ENCODE data around the gene TMEM238L. TPM values are rescaled to one million over a fixed set of nuclear protein-coding genes. Genes with fewer than 3 reads are reported as not detected.
A peak's percentile ranks its signal among the peaks of the same experiment; 100 is the strongest.

TMEM238L gene
- total and polyA plus RNA-seq, 2 of the 13 experiments (the other 11 are each of a cell fraction or from before 2014, with no cell fraction given) = not detected

DNA sequence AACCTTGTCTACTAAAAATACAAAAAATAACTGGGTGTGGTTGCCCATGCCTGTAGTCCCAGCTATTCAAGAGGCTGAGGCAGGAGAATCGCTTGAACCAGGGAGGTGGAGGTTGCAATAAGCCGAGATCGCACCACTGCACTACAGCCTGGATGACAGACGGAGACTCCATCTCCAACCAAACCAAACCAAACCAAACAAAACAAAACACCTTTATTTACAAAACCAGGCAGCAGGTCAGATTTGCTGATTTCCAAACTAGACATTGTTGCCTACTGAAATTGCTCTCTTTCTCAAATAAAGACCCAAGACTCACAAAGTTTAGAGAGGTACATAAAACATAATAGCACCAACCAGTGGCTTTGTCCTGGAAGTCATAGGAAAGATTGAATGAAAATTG lies 5.7 kb upstream of the TMEM238L start (continued):
- no peak for TF ChIP-seq KLF13 (CRISPR knock-in tag; IDR thresholded peaks at IDR 0.05)
- TF ChIP-seq U2AF1 (optimal IDR thresholded peaks at IDR 0.05; ENCODE audit: low read depth, low read length) = no peak
- TF ChIP-seq SRSF4 (IDR thresholded peaks at IDR 0.05; ENCODE audit: low read depth, low read length, poor library complexity, severe bottlenecking) = no peak
- no peak for TF ChIP-seq CSRNP2 (CRISPR knock-in tag; conservative IDR thresholded peaks at IDR 0.05; ENCODE audit: low read depth)
- no peak for TF ChIP-seq ZNF547 (CRISPR knock-in tag; IDR thresholded peaks at IDR 0.05)

- Histone ChIP-seq H2AFZ (ENCODE audit: low read length) (no peak overlapping the region), H3K36me3 (replicated peaks in 1 of 2; ENCODE audit: control insufficient read depth in 1 of 2, insufficient read depth in 2 of 2, low read length in 2 of 2) (no peaks in the 10 kb centered on the region), H3K79me2 (ENCODE audit: insufficient read depth, low read length) (no peaks in the 10 kb centered on the region), H3K9ac (ENCODE audit: insufficient read depth, low read depth, low read length) (no peak overlapping the region), H3K9me3 (ENCODE audit: low read length) (no peaks in the 10 kb centered on the region), H3K4me2 (ENCODE audit: low read depth, low read length) (no peak overlapping the region), H3K4me1 (ENCODE audit: insufficient read depth, low read length) (no peaks in the 10 kb centered on the region), H4K20me1 (ENCODE audit: insufficient read depth, low read length) (no peaks in the 10 kb centered on the region), H3K27me3 (ENCODE audit: control insufficient read depth in 1 of 2, insufficient read depth in 2 of 2, low read length in 2 of 2) (no peaks in the 10 kb centered on the region), H3K4me3 (replicated peaks in 1 of 3; ENCODE audit: insufficient read depth in 1 of 3, low read depth in 2 of 3, low read length in 3 of 3) (no peak overlapping the region), H3K27ac (ENCODE audit: extremely low read length, insufficient read depth, low read length) (no peak overlapping the region)
- no peak for DNase-seq (ENCODE audit: low spot score)
- ATAC-seq = no peak
- BruUV-seq (replicated peaks) = no TSS peak
- FAIRE-seq = no peak
- POLR2A ChIA-PET = no interaction called here
- in situ Hi-C loops (cut with HindIII; ENCODE audit: extremely low pct_ligation_motif_present, low pct_unique_long_range_greater_than_20kb) = no loop called here
- CTCF ChIA-PET (ENCODE audit: low intra/inter-chr PET ratio, low total read pairs) = no interaction called here
- WGBS (ENCODE audit: low lambda C conversion rate) = 51% methylated on average over 5 of the region's 7 CpGs
- intact Hi-C loops (cut with micrococcal nuclease; ENCODE audit: unreplicated experiment) = no loop called here
- 0 out of 2 replicates have a peak, but pooled peaks have one; percentile 12 for TF ChIP-seq ZMYM3 (CRISPR knock-in tag; IDR thresholded peaks at IDR 0.05)
- TF ChIP-seq CENPT (CRISPR knock-in tag; IDR thresholded peaks at IDR 0.05; ENCODE audit: low read depth) = no peak
- TF ChIP-seq NFATC3 (CRISPR knock-in tag; IDR thresholded peaks at IDR 0.05) = no peak
- no peak for TF ChIP-seq TFAP4 (IDR thresholded peaks at IDR 0.05; ENCODE audit: borderline replicate concordance, low read depth)
- TF ChIP-seq, protein P1, sequence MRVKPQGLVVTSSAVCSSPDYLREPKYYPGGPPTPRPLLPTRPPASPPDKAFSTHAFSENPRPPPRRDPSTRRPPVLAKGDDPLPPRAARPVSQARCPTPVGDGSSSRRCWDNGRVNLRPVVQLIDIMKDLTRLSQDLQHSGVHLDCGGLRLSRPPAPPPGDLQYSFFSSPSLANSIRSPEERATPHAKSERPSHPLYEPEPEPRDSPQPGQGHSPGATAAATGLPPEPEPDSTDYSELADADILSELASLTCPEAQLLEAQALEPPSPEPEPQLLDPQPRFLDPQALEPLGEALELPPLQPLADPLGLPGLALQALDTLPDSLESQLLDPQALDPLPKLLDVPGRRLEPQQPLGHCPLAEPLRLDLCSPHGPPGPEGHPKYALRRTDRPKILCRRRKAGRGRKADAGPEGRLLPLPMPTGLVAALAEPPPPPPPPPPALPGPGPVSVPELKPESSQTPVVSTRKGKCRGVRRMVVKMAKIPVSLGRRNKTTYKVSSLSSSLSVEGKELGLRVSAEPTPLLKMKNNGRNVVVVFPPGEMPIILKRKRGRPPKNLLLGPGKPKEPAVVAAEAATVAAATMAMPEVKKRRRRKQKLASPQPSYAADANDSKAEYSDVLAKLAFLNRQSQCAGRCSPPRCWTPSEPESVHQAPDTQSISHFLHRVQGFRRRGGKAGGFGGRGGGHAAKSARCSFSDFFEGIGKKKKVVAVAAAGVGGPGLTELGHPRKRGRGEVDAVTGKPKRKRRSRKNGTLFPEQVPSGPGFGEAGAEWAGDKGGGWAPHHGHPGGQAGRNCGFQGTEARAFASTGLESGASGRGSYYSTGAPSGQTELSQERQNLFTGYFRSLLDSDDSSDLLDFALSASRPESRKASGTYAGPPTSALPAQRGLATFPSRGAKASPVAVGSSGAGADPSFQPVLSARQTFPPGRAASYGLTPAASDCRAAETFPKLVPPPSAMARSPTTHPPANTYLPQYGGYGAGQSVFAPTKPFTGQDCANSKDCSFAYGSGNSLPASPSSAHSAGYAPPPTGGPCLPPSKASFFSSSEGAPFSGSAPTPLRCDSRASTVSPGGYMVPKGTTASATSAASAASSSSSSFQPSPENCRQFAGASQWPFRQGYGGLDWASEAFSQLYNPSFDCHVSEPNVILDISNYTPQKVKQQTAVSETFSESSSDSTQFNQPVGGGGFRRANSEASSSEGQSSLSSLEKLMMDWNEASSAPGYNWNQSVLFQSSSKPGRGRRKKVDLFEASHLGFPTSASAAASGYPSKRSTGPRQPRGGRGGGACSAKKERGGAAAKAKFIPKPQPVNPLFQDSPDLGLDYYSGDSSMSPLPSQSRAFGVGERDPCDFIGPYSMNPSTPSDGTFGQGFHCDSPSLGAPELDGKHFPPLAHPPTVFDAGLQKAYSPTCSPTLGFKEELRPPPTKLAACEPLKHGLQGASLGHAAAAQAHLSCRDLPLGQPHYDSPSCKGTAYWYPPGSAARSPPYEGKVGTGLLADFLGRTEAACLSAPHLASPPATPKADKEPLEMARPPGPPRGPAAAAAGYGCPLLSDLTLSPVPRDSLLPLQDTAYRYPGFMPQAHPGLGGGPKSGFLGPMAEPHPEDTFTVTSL (CRISPR knock-in tag; IDR thresholded peaks at IDR 0.05; ENCODE audit: borderline replicate concordance) = no peak
- no peak for TF ChIP-seq DNMT1 (CRISPR knock-in tag; IDR thresholded peaks at IDR 0.05)
- no peak for TF ChIP-seq PHF21A (CRISPR knock-in tag; IDR thresholded peaks at IDR 0.05)
- no peak for TF ChIP-seq ZKSCAN8 (CRISPR knock-in tag; IDR thresholded peaks at IDR 0.05; ENCODE audit: borderline replicate concordance)
- TF ChIP-seq, protein P2, sequence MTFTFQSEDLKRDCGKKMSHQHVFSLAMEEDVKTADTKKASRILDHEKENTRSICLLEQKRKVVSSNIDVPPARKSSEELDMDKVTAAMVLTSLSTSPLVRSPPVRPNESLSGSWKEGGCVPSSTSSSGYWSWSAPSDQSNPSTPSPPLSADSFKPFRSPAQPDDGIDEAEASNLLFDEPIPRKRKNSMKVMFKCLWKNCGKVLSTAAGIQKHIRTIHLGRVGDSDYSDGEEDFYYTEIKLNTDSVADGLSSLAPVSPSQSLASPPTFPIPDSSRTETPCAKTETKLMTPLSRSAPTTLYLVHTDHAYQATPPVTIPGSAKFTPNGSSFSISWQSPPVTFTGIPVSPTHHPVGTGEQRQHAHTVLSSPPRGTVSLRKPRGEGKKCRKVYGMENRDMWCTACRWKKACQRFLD (CRISPR knock-in tag; IDR thresholded peaks at IDR 0.05; ENCODE audit: borderline replicate concordance) = no peak
- no peak for TF ChIP-seq MAFF (IDR thresholded peaks at IDR 0.05; ENCODE audit: low read depth, low read length)
These were observed 3.8 kb upstream of the TMEM238L start for GRCh38 chr17:10807704-10808128.
